Activated T-helper 9 cell treated with anti-CD3 and anti-CD28 coated beads, Interleukin-2, amount 50 U/mL, for 16 hours (primary cell): ENCODE measurements around the gene SPAG9.

Source experiments
- DNase-seq: peaks from one replicate; pipeline ENCODE4 v3.0.0-alpha.2; 2020; ENCODE audit warnings: low read depth

SPAG9 gene

GRCh38 chr17:50917418-50917743 lies 203.3 kb downstream of the SPAG9 start:
- no peak for DNase-seq

DNA sequence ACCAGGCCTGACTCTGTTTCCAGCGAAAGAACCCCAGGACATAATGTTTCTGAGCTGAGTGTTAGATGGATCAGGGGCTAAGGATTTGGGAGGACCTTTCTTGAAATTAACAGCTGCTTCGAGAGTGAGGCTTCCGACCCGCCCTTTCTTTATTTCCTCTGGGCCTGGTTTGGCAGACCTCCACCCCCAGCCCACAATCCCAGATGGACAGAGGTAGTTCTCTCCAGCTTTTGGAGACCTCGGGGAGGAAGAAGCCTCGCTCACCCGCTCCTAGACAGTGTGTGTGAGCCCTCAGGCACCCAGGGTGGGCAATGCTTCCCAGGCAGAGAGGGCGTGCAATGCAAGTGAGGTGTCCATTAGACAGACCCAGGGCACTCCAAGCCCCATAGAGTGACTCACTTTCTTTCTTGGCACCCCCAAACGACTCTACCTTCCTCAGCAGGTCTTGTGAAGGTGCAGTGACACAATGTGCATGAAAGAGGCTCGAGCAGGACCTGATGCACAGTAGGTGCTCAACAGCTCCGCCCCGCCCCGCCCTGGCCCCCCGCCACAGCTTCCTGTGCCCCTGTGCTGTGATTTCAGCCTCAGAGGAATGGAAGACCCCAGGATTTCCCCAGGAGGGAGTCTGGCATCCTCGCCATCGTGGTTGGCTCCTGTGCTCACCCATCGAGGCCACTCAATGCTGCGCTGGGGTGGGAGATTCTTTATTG lies 203.8 kb downstream of the SPAG9 start:
- no peak for DNase-seq

GRCh38 chr17:50916026-50916707 lies 204.5 kb downstream of the SPAG9 start:
- no peak for DNase-seq

- no peak for DNase-seq
These were observed 206.1 kb downstream of the SPAG9 start for GRCh38 chr17:50914505-50915063.

DNA sequence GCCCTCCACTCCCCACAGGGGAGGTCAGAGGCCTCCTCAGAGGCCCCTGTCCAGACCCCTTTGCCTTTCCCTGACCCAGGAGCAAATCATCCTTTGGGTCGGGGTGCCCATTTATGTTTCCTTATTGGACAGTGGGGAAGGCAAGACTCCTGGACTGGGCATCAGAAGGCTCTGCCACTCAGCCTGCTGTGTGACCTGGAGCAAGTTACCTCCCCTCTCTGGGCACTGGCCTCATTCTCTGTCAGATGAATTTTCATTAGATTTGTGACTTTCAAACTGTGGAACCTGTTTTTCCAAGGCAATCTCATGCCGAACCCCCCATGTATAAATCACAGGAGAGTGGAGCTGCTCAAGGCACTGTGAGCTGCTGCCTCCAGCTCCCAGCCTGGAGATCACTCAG lies 207.5 kb downstream of the SPAG9 start:
- DNase-seq, result no peak
